ENCODE measurements around the gene PIEZO1.
A peak's percentile ranks its signal among the peaks of the same experiment; 100 is the strongest.
"Not testable (repeated sequence)": the region's sequence is repeated elsewhere in the genome, so short reads cannot be mapped to it uniquely, and the experiment has no call there.

PIEZO1 gene

GRCh38 chr16:88781140-88782077, 3.6 kb downstream of the PIEZO1 start:
- no peak for DNase-seq

DNA sequence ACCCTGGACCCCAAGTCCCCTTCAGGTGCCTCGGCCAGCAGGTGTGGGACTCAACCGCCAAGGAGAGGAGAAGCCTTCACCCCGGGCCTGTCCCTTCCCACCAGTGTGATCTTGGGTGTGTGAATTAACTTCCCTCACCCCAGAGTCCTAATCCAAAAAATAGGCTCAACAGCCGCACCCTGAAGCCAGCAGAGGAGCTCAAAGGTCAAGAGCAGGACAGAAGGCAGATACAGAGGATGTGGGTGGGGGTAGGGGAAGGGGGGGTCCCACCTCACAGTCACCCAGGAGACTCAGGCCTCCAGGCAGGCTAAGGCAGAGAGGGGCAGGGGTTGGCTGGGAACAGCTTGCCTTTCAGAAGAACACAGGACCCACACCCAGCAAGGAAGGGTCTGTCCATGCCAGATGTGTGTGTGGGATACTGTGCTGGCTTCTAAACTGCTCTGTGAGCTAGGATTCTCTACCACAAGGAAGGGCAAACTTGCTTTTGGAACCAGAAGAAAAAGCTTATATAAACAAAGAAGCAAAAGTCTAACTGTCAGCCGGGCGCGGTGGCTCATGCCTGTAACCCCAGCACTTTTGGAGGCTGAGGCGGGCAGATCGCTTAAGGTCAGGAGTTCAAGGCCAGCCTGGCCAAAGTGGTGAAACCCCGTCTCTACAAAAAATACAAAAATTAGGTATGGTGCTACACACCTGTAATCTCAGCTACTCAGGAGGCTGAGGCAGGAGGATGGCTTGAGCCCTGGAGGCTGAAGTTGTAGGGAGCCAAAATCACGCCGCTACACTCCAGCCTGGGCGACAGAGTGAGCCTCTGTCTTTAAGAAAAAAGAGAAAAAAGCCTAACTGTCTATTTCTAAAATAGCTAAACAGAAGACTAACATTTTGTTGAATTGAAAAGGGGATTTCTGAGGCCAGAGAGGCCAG, 4.6 kb downstream of the PIEZO1 start:
- no peak for DNase-seq

- DNase-seq = no peak
Observed at GRCh38 chr16:88779406-88780141, 5.4 kb downstream of the PIEZO1 start.

GRCh38 chr16:88778541-88779065, 6.4 kb downstream of the PIEZO1 start:
- DNase-seq = no peak

DNA sequence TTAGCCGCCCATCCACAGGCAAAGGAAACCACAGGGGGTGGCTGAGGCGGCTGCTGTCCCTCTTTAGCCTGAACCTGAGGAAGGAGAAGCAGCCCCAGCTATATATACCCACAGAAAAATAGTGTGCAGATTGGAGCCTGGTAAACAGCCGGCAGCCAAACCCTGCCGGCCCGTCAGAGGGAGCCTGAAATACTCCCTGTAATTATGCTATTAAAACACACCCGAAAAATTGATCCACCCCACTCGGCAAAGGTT, 6.8 kb downstream of the PIEZO1 start:
- no peak for DNase-seq

DNA sequence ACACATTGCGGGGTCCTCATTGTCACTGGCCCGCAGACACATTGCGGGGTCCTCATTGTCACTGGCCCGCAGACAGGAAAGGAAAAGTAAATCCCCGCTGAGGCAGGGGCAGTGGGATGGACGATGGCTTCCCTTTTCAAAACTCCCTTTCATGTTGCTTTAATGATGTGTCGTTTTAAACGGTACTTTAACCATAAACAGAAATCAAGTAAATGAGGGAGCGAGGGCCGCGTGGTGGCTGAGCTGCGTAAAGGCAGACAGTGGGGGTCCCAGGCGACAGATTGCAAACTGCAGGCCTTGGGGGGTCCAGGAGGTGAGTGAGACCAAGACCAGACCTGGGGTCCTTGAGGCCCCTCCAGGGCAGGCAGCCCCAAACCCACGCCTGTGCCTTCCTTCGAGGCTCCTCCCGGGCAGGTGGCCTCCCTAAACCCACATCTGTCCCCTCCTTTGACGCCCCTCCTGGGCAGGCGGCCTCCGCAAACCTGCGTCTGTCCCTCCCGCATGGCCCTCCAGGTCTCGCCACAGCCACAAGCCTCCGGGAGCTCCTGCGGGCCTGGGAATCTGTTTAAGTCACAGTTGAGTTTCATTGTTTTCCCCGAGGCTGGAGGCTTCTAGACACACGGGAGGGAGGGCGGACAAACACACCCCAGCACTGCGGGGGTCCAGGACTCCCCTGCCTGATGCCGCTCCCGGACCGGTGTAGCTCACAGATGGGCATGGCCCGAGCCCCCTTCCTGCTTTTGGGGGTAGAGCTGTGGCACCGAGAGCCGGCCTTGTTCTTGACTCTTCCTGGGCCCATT, 7.3 kb downstream of the PIEZO1 start:
- DNase-seq = no peak

DNA sequence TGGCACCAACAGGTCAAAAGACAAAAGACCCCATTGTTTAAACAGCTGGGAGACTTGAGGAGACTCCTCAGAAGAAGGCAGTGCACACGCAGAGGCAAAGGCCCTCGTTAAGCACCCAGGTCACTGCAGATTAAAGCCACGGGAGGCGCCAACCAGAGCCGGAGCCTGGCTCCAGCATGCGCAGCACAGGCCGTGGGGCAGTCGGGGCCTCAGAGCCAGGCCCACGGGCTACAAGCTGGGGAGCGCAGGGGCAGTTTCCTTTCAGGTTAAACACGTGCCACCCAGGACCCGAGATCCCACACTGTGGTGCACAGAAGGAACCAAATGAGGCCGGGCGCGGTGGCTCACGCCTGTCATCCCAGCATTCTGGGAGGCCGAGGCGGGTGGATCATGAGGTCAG, 9.2 kb downstream of the PIEZO1 start:
- DNase-seq = no peak

GRCh38 chr16:88774544-88775393, 10.3 kb downstream of the PIEZO1 start:
- DNase-seq = no peak

DNA sequence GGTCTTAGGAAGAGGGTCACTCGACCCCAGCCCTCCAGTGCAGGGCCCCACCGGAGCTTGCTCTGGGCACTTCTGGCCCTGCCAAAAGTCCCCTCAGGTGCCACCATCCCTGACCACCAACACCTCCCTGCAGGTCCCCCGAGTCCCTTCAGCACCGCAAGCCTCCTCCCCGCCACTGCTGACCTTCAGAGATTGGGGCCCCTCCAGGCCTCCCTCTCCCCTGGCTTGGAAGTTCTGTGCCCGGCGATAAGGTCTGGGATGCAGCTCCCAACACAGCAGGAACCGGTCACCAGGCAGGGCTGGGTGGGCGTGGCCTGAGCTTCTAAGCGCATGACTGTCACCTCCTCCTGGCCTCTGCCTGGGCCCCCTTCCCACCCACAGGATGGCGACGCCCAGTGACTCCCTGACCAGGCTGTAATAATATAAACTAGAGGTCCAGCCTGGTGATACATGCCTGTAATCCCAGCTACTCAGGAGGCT, 11.2 kb downstream of the PIEZO1 start:
- DNase-seq = no peak

DNA sequence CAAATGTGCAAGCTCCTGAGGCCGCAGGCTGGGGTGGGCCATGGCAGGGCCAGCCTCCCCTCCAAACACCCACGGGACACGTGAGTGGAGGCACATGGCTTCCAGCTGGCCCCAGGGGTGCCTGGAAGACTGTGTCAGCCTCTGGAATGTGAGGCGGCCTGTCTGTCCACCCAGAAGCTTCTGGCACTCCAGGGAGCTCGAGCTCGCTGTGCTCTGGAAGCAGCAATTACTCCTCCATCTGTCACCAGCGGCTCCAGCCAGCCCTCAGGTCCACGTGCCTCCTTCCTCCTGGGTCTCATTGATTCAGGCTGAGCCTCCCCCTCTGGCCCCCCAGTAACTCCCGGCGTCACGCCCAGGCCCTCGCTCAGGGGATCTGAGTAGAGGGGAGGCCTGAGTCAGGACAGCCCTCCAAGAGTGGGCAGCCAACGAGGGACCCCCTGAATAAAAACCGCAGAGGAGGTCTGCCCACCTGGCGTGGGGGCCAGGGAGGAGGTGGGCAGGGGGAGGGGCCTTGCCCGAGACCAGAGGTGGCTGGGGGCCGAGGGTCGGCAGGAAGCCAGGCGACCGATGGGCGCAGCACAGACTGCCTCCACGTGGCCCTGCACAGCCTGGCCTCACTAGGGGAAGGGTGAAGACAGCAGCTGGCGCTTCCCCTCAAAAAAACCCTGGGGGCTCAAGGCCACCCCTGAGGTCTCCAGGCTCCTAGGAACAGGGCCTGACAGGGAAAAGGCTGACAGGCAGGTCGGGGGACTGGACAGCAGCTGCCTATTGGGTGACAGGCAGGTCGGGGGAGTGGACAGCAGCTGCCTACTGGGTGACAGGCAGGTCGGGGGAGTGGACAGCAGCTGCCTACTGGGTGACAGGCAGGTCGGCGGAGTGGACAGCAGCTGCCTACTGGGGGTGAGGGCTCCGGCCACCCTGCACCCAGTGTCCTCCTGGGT, 11.9 kb downstream of the PIEZO1 start:
- peak; percentile 86 for DNase-seq

DNA sequence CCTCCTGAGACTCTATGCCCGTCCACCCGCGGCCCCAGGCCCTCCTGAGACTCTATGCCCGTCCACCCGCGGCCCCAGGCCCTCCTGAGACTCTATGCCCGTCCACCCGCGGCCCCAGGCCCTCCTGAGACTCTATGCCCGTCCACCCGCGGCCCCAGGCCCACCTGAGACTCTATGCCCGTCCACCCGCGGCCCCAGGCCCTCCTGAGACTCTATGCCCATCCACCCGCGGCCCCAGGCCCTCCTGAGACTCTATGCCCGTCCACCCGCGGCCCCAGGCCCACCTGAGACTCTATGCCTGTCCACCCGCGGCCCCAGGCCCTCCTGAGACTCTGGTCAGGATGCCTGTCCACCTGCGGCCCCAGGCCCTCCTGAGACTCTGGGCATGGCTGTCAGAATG, 13.2 kb downstream of the PIEZO1 start:
- DNase-seq = not testable (repeated sequence)

DNA sequence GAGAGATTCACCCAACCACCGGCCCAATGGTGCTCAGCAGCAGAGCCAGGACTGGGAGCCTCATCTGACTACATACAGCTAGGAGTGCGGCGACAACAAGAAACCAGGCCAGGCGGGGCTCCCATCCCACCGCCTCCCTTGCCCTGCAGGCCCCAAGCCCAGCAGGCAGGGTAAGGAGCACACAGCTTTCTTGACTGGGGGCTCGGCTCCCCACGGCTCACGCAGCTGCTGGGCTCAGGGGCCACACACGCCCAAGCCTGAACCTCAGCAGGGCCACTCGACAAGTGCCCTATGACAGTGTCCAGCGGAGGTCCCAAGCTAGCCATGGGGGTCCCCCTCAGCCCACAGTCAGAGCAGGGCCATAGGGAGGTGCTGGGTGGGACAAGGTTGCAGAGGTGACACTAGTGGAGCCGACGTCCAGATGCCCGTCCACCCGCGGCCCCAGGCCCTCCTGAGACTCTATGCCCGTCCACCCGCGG, 13.7 kb downstream of the PIEZO1 start:
- DNase-seq = no peak

GRCh38 chr16:88770461-88771293, 14.3 kb downstream of the PIEZO1 start:
- DNase-seq = peak; percentile 76

DNA sequence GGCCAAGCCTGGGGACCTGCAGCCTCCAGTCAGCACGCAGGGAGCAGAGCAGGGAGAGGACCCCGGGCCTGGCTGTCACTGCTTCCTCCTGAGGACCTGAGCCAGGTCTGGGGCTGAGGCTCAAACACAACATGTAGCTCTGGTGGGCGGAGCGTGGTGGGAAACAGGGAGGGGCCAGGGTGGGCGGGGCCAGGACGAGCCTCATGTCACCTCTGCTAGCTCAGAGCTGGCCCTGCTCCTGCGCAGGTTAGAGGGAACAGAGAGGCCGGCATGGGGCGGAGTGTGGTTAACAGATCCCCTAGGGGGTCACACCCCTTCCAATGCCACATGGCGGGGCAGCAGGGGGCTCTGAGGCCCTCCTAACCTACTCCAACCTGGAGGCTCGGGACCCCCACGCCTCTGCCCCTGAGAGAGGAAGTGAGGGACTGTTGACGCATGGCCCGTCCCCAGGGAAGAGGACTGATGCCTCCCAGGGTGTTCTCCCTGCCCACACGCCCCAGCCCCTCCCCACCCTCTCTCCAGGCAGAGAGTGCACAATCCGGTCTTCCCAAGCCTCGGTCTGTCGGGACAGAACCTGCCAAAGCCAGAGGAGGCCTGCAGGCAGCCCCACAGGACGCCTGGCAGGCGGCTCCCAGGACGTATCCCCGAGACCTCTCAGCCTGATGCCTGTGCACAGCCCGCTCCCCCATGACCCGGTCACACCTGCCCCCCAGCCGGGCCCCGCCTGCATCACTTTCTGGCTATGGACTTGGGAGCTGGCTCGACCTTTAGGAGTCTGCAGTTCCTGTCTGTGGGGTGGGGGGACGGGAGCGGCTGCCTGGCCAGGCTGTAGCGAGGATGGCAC, 15.2 kb downstream of the PIEZO1 start:
- DNase-seq = peak; percentile 66

DNA sequence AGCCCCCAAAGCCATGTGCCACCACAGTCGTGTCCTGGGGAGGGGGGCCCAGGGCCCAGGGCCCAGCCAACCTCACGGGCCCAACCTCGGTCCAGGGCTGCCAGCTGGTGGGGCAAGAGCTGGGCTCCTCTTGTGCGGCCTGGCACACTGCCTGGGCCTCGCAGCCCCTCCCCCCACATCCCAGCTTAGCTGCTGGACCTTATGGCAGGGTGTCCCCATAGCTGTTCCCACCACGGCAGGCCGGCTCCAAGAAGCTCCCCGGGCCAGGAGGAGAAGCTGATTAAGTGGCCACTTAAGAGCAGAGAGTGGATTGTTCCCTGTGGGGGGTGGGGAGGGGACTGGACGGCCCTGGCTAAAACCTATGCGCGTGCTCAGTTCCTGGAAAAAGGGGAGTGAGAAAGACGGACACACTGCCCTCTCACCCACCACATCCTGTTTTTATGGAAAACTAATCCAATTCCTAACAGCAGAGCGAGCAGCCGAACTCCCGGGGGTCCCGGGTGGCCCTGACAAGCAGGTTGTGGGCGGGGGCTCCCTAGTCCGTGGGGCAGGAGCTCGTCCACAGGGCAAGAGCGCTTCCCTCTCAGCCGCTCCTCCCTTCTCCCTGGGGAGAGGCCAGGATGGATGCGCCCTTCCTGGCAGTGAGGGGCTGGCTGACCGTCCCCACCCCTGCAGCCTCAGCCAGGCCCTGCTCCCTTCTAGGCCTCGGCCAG, 16.8 kb downstream of the PIEZO1 start:
- no peak for DNase-seq

DNA sequence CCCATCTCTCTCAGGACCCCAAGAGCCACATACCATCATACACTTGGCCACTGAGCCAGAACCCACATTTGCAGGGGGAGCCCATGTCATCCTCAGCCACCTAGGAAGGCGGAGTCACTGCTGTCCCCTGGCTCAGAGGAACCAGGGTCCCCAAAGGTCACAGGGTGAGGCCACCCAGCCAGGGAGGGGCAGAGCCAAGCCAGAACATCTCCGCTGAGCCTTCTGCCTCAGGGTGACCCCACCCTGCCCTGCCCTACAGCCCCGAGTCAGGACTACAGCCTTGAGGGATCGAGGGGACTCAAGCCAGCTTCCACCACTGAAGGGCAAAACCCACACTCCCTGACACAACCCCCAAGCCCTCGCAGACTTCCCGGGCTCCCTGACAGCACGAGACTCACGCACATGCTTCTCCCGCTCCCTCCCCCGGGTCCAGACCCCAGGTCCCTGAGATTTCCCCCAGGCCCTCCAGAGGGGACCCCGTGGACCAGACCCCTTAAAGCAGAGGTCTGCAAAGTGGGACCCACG, 17.4 kb downstream of the PIEZO1 start:
- DNase-seq = no peak

GRCh38 chr16:88766975-88767374, 18.0 kb downstream of the PIEZO1 start:
- no peak for DNase-seq

Data from NCI-H2171 treated with DMSO at 0.1 percent for 48 hours (cell line).